OCI-M1 (cell line): ENCODE measurements around the gene TJP3.

Source experiments
- DNase-seq: peaks from one replicate; lab custom pipeline; 2025; lab: John Stamatoyannopoulos, UW

Gene TJP3

DNA sequence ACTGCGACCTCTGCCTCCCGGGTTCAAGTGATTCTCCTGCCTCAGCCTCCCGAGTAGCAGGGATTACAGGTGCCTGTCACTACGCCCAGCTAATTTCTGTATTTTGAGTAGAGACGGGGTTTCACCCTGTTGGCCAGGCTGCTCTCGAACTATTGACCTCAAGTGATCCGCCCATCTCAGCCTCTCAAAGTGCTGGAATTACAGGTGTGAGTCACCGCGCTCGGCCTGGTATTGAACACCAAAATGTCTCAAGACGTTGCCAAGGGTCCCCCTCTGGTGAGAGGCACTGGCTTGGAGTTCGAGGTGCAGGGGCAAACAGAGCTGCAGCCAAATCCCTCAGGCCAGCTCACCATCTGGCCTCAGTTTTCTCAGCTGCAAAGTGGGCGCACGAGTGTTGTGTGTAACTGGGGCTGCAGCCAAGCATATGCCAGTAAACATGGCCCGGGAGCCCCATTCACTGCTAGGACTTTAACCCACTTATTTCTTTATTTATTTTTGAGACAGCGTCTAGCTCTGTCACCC is 8.0 kb downstream of the TJP3 start:
- no peak for DNase-seq

- DNase-seq, result no peak
These were observed 11.7 kb downstream of the TJP3 start for GRCh38 chr19:3719868-3720267.

DNA sequence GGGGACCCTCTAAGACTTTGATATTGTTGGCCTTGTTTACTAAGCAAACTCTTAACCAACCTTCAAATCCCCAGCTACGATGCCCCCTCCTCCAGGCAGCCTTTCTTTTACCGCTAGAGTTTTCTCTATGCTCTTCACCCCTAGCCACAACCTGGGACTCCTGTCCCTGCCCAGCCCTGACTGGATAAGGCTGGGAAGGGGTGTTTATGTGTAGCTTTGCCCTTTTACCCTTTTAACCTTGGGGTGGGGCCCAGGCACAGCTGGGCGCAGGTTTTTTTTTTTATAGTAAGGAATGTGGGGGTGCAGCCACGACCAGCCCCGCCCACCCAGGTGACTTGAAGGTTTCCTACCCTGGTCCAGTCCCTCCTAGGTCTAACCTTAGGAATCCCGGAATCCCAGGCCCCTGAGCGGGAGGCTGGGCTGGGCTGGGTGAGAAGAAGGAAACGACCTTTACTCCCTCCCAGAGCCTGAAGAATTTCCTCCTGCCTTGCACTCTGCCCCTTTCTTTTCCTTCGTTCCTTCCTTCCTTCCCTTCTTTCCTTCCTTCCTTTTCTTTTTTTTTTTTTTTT is 12.2 kb downstream of the TJP3 start:
- no peak for DNase-seq

- peak; percentile 87 for DNase-seq
These were observed 13.1 kb downstream of the TJP3 start for GRCh38 chr19:3721131-3721886.

GRCh38 chr19:3721887-3722442 is 13.8 kb downstream of the TJP3 start:
- DNase-seq, result no peak

DNA sequence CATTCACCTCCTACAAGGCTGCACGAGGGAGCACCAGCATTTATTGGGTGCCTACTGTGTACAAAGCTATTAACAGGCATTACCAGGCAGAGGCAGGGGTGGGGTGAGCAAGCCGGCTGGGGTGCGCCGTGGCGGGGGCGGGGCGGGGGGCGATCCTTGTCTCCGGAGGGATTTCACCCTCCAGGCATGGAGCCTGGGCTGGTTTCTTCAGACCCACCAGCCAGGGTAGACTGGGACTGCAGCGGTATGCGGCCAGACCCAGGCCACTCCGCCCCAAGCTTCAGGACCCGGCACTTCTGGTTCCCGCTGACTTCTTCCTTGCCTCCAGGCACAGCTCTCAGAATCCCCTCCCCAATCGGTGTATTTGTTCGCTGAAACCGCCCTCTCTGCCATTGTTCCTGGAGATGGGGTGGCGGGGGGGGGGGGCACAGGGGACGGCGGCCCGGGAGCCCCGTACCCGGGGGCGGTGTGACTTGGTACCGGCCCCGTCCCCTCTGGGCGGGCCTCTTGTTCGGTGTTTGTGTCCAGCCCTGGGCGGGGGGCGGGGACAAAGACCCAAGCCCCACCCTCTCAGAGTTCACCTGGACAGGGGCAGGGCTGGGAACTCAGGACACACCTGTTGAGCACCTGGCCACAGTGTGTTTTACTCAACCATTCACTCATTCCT is 14.4 kb downstream of the TJP3 start:
- no peak for DNase-seq

DNA sequence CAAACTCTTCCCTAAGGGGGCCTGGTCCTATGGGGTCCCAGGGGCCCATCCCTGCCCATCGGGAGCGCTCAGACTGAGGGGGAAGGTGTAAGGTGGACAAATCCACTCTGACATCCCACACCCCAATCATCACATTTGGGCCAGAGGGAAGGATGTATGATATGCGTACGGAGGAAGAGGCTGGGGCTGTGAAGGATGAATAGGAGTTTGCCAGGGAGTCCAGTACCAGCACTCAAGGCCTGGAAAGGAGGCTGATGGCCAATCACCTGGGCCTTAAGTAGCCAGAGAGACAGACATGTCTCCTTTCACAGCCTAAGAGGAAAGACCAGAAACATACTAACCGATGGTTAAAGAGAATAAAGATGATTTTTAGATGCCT is 14.9 kb downstream of the TJP3 start:
- DNase-seq, result no peak

DNA sequence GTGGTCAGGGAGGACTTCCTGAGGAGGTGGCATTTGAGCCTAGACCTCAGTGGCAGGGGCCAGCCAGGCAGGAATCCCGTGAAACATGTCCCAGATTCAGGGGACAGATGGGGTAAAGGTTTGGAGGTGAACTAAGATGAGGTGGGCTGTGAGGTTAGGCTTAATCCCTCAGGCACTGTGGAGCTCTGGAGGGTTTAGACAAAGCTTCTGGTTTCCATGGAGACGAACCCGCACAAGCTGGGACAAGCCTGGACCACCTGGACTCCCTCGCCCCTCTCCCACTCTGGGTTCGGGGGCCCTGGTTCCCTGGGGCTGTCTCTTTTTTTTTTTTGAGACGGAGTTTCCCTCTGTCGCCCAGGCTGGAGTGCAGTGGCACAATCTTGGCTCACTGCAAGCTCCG is 15.7 kb downstream of the TJP3 start:
- DNase-seq, result no peak

GRCh38 chr19:3725121-3725520 is 16.9 kb downstream of the TJP3 start:
- DNase-seq, result no peak

- no peak for DNase-seq
These were observed 17.6 kb downstream of the TJP3 start for GRCh38 chr19:3725640-3726310.

DNA sequence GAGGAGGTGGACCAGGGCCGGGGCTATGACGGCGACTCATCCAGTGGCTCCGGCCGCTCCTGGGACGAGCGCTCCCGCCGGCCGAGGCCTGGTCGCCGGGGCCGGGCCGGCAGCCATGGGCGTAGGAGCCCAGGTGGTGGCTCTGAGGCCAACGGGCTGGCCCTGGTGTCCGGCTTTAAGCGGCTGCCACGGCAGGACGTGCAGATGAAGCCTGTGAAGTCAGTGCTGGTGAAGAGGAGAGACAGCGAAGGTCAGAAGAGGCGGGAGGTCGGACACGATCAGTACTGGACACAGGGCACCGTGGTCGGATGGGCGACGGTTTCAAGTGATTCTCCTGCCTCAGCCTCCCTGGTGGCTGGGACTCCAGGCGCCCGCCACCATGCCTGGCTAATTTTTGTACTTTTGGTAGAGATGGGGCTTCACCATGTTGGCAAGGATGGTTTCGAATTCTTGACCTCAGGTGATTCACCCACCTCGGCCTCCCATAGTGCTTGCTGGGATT is 22.3 kb downstream of the TJP3 start:
- no peak for DNase-seq

- DNase-seq, result no peak
These were observed 23.9 kb downstream of the TJP3 start for GRCh38 chr19:3732108-3732507.

GRCh38 chr19:3733549-3734309 is 25.5 kb downstream of the TJP3 start:
- no peak for DNase-seq

DNA sequence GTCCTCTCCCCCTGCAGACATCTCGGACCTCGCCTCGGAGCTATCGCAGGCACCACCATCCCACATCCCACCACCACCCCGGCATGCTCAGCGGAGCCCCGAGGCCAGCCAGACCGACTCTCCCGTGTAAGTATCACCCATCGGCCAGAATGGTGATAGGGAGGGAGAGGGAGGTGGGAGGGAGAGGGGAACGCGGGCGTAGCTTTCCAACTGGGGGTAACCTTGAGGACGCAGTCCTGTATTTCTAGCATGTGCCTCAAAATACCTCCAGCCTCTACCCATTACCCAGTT is 26.1 kb downstream of the TJP3 start:
- DNase-seq, result no peak

- no peak for DNase-seq
These were observed 28.0 kb downstream of the TJP3 start for GRCh38 chr19:3736106-3736724.

- no peak for DNase-seq
These were observed 29.5 kb downstream of the TJP3 start for GRCh38 chr19:3737487-3738205.

DNA sequence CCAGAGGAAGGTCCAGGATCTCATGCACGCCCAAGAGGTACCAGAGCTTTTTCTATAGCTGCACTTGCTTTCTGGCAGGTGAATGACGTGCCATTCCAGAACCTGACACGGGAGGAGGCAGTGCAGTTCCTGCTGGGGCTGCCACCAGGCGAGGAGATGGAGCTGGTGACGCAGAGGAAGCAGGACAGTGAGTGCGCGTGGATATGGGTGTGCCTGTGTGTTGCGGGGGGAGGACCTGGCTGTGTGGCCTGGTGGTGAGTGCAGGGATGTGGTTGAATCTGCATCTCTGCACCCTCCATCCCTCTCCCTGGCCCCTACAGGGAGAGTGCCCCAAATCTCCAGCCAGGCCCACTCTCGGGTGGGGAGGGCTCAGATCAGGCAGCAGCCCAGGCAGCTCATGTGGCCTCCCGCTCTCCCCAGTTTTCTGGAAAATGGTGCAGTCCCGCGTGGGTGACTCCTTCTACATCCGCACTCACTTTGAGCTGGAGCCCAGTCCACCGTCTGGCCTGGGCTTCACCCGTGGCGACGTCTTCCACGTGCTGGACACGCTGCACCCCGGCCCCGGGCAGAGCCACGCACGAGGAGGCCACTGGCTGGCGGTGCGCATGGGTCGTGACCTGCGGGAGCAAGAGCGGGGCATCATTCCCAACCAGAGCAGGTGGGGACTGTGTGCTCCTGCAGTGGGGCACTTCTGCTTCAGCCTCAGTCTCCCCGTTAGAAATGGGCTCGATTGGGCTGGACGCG is 30.5 kb downstream of the TJP3 start:
- DNase-seq, result no peak

- no peak for DNase-seq
These were observed 32.2 kb downstream of the TJP3 start for GRCh38 chr19:3740431-3740830.

GRCh38 chr19:3743486-3743885 is 35.3 kb downstream of the TJP3 start:
- peak; percentile 65 for DNase-seq
